Subcutaneous adipose tissue (tissue), 4 donors: ENCODE results near the gene VPS50. TPM values are rescaled to one million over a fixed set of nuclear protein-coding genes. Genes with fewer than 3 reads are reported as not detected.

ENCODE experiments used
- CTCF ChIP-seq: fragments of 450-650 bp; IDR thresholded peaks from one replicate; pipeline ENCODE4 v1.5.1; 2016; ENCODE audit warnings: low read depth, mild to moderate bottlenecking, control low read depth, antibody characterized with exemption, moderate library complexity
- total RNA-seq, 4 donors: library from RNA; depleted of rRNA; stranded (reverse); fragments of >200 nt; gene quantifications; one replicate each; pipeline ENCODE4 v1.1.0, GENCODE V29; 2016

VPS50 gene
- total RNA-seq: 10 to 100 TPM; 33.3 to 50.1 (median 34.6) TPM

GRCh38 chr7:93231799-93232672 is at the start of gene VPS50:
VPS50 (plus strand) TSS chr7:93232366; CDS start chr7:93232468, 102 bp downstream.
- TF ChIP-seq CTCF: no peak

- no peak for TF ChIP-seq CTCF
These were observed 46.7 kb upstream of the VPS50 start for GRCh38 chr7:93185303-93186027.

GRCh38 chr7:93188870-93189634 is 43.1 kb upstream of the VPS50 start:
- no peak for TF ChIP-seq CTCF

GRCh38 chr7:93194386-93194785 is 37.8 kb upstream of the VPS50 start:
- TF ChIP-seq CTCF: no peak

- no peak for TF ChIP-seq CTCF
These were observed 35.8 kb upstream of the VPS50 start for GRCh38 chr7:93196336-93196735.

GRCh38 chr7:93198472-93198871 is 33.7 kb upstream of the VPS50 start:
- no peak for TF ChIP-seq CTCF
